HG02973 (cell line): Measurements from ENCODE around the gene SAMD8.
"Not testable (repeated sequence)": the region's sequence is repeated elsewhere in the genome, so short reads cannot be mapped to it uniquely, and the experiment has no call there.

Experiments
- ATAC-seq: cut with Tn5 transposase; IDR thresholded peaks from one replicate; pipeline ENCODE4 v1.9.1; 2021; ENCODE audit warnings: moderate library complexity; ENCODE audit not compliant: unreplicated experiment

The SAMD8 gene

GRCh38 chr10:75137533-75138438, 26.3 kb downstream of the SAMD8 start:
- peak; percentile 57 for ATAC-seq

DNA sequence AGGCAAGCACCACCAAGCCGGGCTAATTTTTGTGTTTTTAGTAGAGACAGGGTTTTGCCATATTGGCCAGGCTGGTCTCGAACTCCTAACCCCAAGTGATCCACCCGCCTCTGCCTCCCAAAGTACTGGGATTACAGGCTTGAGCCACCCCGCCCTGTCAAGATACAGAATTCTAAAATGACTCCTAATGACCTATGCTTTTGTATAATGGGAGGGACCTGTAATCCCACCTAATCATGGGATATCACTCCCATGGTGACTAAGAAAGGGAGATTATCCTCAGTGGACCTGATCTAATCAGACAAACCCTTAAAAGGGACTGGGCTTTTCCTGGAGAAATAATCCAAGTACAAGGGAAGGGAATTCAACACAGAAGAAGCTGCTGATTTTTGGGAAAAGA, 28.8 kb downstream of the SAMD8 start:
- no peak for ATAC-seq

DNA sequence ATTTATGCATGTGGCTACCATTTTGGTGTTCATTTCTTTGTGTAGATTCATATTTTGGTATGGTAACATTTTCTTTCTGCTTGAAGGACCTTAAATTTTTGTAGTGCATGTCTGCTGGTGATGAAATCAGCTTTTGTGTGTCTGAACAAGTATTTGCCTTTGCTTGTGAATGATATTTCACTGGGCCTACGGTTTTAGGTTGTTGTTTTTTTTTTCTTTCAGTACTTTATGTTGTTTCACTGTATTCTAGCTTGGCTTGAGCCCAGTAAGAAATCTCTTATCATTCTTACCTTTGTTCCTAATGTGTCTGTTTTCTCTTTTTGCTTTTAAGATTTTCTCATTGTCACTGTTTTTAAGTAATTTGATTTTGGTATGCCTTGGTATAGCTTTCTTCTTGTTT, 31.9 kb downstream of the SAMD8 start:
- ATAC-seq = no peak

DNA sequence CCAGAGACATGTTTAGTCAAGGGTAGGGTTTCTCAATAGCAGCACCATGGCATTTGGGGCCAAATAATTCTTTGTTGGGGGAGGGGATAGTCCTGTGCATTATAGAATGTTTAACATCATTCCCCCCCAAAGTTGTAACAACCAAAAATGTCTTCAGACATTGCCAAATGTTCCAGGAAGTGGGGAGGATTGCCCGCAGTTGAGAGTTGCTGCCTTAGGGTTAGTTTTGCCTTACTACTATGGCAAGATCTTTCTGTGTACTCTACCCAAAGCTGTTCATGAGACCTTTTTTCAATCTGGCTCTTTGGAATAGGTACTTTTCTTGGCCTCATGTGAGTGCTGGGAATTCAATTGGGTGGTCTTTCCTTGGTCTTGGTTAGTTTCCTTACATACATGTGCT, 34.1 kb downstream of the SAMD8 start:
- ATAC-seq = no peak

- ATAC-seq = no peak
These were observed 35.3 kb downstream of the SAMD8 start for GRCh38 chr10:75146780-75147179.

DNA sequence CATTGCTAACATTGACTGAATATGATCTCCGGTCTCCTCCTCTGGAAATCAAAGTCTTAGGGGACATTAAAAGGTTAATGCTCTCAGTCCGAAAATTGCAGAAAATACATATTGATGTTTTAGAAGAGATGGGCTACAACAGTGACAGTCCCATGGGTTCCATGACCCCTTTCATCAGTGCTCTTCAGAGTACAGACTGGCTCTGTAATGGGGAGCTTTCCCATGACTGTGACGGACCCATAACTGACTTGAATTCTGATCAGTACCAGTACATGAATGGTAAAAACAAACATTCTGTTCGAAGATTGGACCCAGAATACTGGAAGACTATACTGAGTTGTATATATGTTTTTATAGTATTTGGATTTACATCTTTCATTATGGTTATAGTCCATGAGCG, 39.2 kb downstream of the SAMD8 start:
- ATAC-seq = no peak

DNA sequence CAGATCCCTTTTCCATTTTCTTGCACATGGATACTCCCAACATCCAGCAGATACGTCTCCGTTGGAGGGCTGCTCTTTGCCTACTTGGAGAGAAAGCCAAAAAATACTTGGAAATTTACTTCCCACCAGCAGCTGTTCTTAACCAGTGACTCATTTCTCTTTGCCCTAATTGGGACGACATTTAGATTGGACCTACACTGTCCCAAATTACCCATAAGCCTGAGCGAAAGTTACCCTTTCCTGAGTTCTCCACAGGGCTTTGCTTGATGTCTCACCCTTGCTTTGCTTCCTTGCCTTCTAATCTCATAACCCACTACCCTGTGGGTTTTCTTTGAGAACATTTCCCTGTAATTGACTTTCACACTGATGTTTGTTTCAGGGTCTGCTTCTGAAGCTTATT, 48.1 kb downstream of the SAMD8 start:
- ATAC-seq = no peak

DNA sequence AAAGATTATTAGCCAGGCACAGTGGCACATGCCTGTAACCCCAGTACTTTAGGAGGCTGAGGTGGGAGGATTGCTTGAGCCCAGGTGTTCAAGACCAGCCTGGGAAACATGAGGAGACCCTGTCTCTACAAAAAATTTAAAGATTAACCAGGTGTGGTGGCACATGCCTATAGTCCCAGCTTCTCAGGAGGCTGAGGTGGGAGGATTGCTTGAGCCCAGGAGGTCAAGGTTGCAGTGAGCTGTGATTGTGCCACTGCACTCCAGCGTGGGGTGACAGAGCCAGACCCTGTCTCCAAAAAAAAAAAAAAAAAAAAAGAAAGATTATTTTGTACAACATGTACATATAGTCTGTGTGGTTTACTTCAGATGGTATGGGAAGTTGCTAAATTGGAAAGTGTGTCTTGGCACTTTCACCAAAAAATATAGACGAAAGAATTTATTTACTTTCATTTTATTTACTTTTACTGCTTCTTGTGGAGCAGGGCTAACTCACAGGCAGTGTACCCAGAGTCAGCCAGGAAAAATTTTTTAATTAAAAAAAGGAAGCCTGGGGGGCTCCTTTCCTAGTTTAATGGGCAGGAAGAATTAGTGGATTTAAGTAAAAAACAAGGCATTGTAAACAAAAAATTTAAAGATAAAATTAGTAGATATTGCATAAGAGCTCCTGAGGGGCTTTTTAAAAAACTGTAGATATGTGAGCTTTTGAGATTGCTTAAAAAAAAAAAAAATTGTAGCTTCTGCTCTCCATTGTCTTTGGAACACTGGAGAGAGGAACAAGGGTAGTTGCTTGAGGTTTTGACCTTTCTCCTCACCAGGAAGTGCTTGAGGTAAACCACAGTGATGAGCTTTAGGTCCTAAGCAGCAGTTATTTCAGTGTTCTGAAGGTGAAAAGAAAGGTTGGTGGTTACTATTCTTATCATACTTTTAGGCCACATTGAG, 54.5 kb downstream of the SAMD8 start:
- ATAC-seq = peak; percentile 90

GRCh38 chr10:75166623-75166972, 55.1 kb downstream of the SAMD8 start:
- peak; percentile 22 for ATAC-seq

DNA sequence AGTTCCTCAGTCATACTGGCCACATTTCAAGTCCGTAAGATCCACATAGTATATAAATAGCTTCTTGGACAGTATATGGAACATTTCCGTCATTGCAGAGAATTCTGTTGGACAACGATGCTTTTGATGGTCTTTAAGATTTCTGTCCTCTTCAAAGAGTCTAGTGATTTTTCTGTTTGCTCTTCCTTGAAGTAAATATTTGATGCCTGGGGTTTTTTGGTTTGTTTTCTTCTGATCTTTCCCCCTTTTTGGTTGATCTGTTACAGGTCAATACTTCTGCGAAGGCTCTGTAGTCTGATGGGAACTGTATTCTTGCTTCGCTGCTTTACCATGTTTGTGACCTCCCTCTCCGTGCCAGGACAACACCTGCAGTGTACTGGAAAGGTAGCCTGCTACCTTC, 56.8 kb downstream of the SAMD8 start:
- no peak for ATAC-seq

GRCh38 chr10:75170215-75170614, 58.8 kb downstream of the SAMD8 start:
- no peak for ATAC-seq

DNA sequence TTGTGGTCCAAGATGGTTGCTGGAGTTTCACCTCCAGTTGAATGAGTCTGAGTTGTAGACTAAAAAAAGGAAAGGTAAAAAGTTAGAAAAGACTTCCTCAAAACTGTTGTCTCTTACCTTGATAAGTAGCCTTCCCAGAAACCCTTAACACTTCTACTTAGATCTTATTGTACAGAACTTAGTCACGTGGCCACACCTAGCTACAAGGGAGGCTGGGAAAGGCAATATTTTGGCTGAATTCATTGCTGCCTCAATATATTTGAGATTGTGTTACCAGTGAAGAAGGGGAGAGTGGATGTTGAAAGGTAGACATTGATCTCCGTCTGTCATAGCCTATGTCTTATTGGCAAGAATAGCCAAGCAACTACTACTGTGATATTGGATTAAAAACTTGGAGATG, 63.6 kb downstream of the SAMD8 start:
- ATAC-seq = no peak

- ATAC-seq = no peak
These were observed 64.6 kb downstream of the SAMD8 start for GRCh38 chr10:75176046-75176445.

GRCh38 chr10:75176736-75177135, 65.3 kb downstream of the SAMD8 start:
- ATAC-seq = no peak

- ATAC-seq = no peak
These were observed 68.3 kb downstream of the SAMD8 start for GRCh38 chr10:75179657-75180177.

DNA sequence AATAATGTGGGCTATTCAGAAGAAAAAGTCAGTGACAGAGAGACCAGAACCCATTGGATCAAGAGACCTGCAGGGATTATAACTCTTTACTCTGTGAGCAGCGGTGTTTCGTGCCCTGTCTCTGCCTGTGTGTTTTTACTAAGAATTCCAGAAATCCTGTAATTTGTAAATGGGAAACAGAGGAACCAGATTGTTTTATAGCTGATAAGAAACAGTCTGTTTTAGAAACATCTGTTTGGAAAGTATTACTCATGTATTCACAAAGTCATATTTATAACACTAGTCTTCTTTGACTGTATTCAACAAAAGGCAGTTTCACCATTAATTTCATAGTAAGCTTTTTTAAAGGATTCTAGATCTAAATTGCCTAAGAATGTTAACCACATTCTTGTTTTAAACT, 69.1 kb downstream of the SAMD8 start:
- no peak for ATAC-seq

GRCh38 chr10:75181073-75181472, 69.6 kb downstream of the SAMD8 start:
- ATAC-seq = no peak

GRCh38 chr10:75186310-75186709, 74.9 kb downstream of the SAMD8 start:
- ATAC-seq = no peak

- ATAC-seq = no peak
These were observed 76.5 kb downstream of the SAMD8 start for GRCh38 chr10:75187961-75188426.

- not testable (repeated sequence) for ATAC-seq
These were observed 77.1 kb downstream of the SAMD8 start for GRCh38 chr10:75188522-75188921.

- ATAC-seq = no peak
These were observed 78.0 kb downstream of the SAMD8 start for GRCh38 chr10:75189266-75190096.
